Keratinocyte (primary cell): ENCODE data around the gene SUN2.

Source experiments
- CTCF ChIP-seq, 3 experiments: IDR thresholded peaks in 1 of 3; conservative IDR thresholded peaks in 1 of 3; optimal IDR thresholded peaks in 1 of 3; 2 replicates in 2 of 3; 3 replicates in 1 of 3; pipeline versions ENCODE3 to v1.5.1; 2011; ENCODE audit warnings: low read length in 3 of 3, mild to moderate bottlenecking in 3 of 3, moderate library complexity in 2 of 3, control low read depth in 1 of 3, inconsistent platforms in 1 of 3; ENCODE audit not compliant: insufficient read depth in 2 of 3; ENCODE audit errors: extremely low read depth in 1 of 3
- EZH2 ChIP-seq: IDR thresholded peaks from one replicate; pipeline ENCODE4 v1.6.1; 2012; ENCODE audit warnings: inconsistent platforms, mild to moderate bottlenecking, low read length, moderate library complexity

DNA sequence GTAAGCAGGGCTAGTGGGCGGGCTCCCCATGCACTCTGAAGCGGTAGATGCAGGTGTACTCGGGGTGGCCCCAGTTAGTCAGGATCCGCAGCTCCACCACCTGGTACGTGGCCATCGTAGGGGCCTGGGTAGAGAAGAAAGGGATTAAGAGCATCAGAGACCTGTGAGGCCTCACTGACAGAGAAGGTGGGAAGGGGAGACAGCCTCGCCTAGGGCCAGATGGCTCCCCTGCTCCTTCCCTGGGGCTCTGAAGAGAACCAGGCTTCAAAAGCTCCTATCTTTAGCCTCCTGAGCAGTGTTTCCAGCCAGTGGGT lies 19.6 kb downstream of the SUN2 start:
- TF ChIP-seq CTCF (optimal IDR thresholded peaks at IDR 0.05 in 1 of 3, IDR thresholded peaks at IDR 0.05 in 1 of 3, conservative IDR thresholded peaks at IDR 0.05 in 1 of 3; ENCODE audit: extremely low read depth in 1 of 3, insufficient read depth in 2 of 3, low read length in 3 of 3), result no peak
- no peak for TF ChIP-seq EZH2
